GM18951 (cell line): ENCODE data around the gene ELMO2.
"Not testable (repeated sequence)": the region's sequence is repeated elsewhere in the genome, so short reads cannot be mapped to it uniquely, and the experiment has no call there.

Experiments used
- POLR2A ChIP-seq: IDR thresholded peaks from 4 replicates; pipeline ENCODE4 v1.6.1; 2011; ENCODE audit warnings: mild to moderate bottlenecking; ENCODE audit not compliant: insufficient read length, insufficient read depth; ENCODE audit errors: extremely low read depth
- in situ Hi-C: fragments of 300-500 bp; cut with MboI; formaldehyde crosslinking; loops from one replicate; pipeline ENCODE4 v1.12.0; 2022; ENCODE audit warnings: low sequenced_read_pairs, mixed read lengths, inconsistent platforms; ENCODE audit not compliant: unreplicated experiment

The ELMO2 gene

GRCh38 chr20:46396052-46396740 lies 10.2 kb downstream of the ELMO2 start:
- TF ChIP-seq POLR2A = no peak
- in situ Hi-C loops = no loop called here

DNA sequence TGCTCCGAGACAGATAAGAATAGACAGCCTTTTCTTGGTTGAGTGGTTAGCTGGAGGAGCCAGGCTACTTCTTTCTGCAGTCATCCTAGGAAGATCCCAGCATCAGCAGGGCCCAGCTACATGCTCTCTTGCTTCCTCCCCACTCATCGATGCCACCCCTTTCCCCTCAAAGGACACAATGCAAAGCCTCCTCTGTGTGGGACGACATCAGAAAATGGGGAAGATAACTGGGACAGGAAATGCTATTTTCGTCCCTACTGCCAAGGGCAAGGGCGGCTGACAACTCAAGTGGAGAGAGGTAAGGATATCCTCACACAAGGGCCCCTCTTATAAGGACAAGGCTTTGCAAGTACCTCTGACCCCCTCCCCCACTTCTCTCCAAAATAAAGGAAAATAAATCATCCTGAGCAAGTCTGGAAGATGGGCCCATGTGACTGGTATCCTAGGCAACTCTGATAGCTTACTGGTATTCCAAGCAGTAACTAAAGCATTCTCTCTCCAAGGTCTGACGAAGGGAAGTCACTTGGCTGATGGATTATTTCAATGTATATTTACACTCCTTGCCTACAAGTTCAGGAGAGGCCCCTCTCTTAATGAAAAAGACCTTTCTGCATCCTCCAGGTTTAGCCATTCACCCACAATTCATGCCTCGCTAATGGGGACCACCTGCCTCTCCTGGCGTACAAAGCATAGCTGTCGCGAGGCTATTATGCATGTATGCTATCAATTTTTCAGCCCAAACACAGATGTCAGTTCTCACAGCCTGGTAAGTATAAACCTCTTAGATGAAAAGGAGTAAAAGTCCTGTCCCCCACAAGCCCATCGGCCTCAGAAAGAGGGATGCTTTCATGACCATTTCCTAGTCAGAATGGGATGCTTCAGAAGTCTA lies 11.3 kb downstream of the ELMO2 start:
- no peak for TF ChIP-seq POLR2A
- in situ Hi-C loops = no loop called here

- in situ Hi-C loops = no loop called here
- no peak for TF ChIP-seq POLR2A
These were observed 12.4 kb downstream of the ELMO2 start for GRCh38 chr20:46393967-46394366.

- in situ Hi-C loops = no loop called here
- no peak for TF ChIP-seq POLR2A
These were observed 17.5 kb downstream of the ELMO2 start for GRCh38 chr20:46388937-46389336.

DNA sequence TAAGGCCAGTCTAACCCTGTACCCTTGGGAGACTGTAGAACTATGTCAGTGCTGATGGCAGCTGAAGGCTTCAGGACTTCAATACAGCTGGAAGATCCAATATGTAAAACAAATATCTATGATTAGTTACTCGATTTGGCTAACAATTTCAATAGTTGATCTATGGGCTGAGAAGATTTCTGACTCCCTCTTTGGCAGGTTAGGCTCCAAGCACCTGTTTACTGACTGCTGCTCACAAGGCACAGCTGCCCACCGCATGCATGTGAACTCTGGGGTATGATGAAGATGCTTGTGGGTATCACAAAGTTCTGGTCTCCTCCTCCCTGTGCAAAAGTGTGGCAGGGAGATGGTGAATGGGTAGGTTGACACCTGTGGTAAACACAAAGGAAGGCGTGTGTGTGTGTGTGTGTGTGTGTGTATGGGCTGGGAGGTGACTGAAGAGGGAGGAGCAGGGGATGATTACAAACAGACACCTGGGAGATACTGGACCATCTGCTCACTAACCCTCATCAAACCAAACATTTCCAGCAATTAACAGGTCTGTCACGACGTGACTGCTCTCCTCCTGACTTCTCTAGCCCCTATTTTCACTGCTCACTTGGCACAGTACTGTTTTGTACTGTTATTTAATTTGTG lies 18.1 kb downstream of the ELMO2 start:
- in situ Hi-C loops = no loop called here
- no peak for TF ChIP-seq POLR2A

DNA sequence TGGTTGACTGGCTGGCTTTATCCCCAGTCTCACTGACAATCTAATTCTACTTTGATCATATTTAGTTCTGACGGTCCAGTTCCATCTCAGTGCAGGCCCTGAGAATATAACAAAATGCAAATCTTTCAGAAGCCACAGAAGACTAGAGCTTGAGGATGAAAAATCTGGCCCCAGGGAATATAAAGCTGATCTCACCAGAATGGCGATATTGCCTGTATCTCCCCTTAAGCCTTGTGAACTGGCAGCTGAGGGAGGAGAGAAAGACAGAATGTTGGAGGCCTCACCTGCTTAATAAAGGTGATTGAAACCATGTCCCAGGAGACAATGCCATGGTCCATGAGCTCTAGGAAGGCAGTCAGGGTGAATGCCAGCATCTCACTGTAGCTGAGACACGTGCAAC lies 19.4 kb downstream of the ELMO2 start:
- in situ Hi-C loops = not testable (repeated sequence)

GRCh38 chr20:46378412-46379009 lies 27.9 kb downstream of the ELMO2 start:
- in situ Hi-C loops = no loop called here
- no peak for TF ChIP-seq POLR2A

DNA sequence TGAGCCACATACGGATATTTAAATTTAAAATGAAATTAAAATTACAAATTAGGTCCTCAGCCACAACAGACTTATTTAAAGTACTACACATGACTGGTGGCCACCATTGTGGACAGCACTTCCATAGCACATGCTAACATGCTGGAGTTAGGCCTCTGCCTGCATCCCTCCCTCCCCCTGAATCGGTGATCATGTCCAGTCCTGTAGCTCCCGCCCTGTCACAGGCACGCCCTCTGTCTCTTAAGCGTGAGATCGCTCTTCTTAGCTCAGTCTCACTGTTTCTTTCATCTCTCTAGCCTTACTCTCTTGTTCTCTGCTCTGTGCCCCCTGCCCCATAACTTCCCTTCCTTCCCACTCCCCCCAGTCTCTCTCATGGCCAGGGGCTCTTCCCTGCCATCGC lies 28.9 kb downstream of the ELMO2 start:
- TF ChIP-seq POLR2A = no peak
- in situ Hi-C loops = no loop called here

- TF ChIP-seq POLR2A = no peak
- in situ Hi-C loops = no loop called here
These were observed 30.1 kb downstream of the ELMO2 start for GRCh38 chr20:46376196-46376785.

DNA sequence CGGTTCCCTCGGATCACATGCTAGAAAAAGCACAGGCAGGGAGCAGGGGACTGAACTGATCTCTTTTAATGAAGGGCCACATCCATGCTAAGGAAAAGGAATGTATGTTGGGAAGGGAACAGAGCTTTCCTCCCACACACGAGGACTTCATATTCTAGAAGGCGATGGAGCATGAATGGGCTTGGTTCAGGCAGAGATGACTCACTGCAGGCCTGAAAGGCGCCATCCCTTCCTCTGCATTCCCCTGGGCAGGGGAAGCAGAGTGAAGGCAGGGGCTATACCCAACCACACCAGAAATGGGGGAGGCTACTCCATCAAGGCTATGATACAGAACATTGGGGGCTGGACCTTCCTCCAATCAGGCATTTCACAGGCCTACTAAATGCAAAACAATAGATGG lies 30.6 kb downstream of the ELMO2 start:
- in situ Hi-C loops = no loop called here
- TF ChIP-seq POLR2A = no peak

DNA sequence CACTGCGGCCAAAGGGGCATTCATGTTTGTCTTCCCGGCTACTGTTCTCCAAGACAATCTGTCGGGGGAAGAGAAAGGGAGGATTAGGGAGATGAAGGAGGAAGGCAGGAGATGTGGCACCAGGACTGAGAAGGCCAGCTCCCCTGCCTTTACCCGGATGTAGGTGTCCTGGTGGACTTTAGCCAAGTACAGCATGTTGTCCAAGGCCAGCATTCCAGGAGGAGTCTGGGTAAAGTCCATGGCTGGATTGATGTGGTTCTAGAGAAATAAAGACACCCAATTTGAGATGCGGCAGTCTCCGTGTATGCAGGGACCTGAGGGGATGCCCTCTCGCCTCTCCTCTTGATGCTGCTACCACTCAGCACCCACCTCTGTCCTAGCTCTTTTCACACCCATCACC lies 32.0 kb downstream of the ELMO2 start:
- in situ Hi-C loops = no loop called here
- TF ChIP-seq POLR2A = no peak

DNA sequence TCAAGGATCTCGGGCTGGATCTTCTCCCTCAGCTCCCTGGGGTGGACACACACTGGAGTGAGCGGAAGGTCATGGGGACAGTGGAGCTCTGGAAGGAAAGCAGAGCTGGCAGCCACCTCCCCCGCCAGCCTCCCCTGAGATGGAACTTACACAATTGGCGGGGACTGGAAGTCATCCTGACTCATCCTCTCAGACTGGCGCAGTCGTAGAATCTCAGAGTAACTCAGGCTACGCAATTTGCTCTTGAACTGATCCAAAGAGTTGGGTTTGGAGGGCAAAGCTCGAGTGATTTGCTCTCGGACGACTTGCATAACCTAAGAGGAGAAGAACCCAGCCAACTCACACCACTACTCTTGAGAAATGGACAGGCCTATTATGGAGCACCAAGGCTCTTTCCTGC lies 34.8 kb downstream of the ELMO2 start:
- in situ Hi-C loops = no loop called here
- TF ChIP-seq POLR2A = no peak

DNA sequence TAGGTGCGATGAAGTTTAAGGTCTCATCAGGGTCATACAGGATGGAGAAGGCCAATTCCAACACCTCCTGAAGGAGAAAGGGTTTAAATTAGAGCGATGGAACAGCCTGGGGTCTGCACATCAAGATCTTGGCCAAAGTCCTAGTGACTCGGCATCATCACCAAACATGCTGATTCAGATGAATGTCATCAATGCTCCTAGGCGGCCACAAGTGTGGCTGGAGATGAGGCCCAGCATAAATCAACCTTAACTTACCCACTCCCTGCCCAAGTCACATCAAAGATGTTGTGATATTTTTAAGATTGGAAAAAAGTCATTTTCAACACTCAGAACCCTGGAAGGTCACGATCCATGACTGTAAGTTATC lies 37.5 kb downstream of the ELMO2 start:
- in situ Hi-C loops = no loop called here
- TF ChIP-seq POLR2A = no peak
